Stimulated activated CD8-positive, alpha-beta memory T cell treated with anti-CD3 and anti-CD28 coated beads, Interleukin-12 subunit alpha, Interleukin-12 subunit beta, amount 100 ng/mL, for 24 hours (primary cell): Measurements from ENCODE around the gene DHRSX.
"Not testable (repeated sequence)": the region's sequence is repeated elsewhere in the genome, so short reads cannot be mapped to it uniquely, and the experiment has no call there.

Experiments used
- DNase-seq: peaks from one replicate; pipeline ENCODE4 v3.0.0-alpha.2; 2020; ENCODE audit errors: extremely low read depth

Gene DHRSX

DNA sequence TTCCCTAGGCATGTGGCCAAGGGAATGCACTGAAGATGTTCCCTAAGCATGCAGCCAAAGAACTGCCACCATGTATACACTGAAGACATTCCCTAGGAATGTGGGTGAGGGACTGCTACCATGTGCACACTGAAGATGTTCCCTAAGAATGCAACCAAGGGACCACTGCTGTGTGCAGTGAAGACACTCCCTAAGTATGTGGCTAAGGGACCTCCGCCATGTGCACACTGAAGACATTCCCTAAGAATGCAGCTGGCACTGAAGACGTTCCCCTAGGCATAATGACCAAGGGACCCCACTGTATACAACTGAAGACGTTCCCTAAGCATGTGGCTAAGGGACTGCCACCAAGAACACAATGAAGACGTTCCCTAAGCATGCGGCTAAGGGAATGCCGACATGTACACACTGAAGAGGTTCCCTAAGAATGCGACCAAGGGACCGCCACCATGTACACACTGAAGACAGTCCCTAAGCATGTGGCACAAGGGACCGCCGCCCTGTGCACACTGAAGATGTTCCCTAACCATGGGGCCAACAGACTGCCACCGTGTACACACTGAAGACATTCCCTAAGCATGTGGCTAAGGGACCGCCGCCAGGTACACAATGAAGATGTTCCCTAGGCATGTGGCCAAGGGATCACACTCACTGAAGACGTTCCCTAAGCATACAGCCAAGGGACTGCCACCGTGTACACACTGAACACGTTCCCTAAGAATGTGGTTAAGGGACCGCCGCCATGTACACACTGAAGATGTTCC lies 25.6 kb downstream of the DHRSX start:
- no peak for DNase-seq

DNA sequence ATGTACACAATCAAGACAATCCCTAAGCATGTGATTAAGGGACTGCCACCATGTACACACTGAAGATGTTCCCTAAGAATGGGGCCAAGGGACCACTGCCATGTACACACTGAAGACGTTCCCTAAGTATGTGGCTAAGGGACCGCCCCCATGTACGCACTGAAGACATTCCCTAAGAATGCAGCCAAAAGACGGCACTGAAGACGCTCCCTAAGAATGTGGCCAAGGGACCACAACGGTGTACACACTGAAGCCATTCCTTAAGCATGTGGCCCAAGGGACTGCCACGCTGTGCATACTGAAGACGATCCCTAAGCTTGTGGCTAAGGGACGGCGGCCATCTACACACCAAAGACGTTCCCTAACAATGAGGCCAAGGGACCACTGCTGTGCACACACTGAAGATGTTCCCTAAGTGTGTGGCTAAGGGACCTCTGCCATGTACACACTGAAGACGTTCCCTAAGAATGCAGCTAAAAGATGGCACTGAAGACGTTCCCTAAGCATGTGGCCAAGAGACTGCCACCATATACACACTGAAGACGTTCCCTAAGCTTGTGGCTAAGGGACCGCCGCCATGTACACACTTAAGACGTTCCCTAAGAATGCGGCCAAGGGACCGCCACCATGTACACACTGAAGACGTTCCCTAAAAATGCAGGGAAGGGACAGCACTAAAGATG lies 26.4 kb downstream of the DHRSX start:
- no peak for DNase-seq

DNA sequence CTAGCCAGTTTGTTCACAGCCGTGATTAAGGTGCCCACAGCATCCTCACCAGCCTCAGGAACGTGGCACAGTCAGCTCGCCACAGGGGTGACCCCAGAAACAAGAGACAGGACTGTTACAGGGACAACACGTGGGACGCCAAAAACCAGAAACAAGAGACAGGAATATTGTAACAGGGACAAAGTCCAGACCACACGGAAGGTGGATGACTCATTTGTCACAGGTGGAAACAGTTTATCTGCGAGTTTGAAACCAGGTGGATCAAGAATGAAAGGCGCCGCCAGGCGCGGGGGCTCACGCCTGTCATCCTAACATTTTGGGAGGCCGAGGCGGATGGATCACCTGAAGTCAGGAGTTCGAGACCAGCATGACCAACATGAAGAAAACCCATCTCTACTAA lies 27.7 kb downstream of the DHRSX start:
- not testable (repeated sequence) for DNase-seq

- DNase-seq: no peak
Observed at GRCh38 chrX:2471641-2472040, 29.1 kb downstream of the DHRSX start.

GRCh38 chrX:2471126-2471525 lies 29.6 kb downstream of the DHRSX start:
- DNase-seq: not testable (repeated sequence)

DNA sequence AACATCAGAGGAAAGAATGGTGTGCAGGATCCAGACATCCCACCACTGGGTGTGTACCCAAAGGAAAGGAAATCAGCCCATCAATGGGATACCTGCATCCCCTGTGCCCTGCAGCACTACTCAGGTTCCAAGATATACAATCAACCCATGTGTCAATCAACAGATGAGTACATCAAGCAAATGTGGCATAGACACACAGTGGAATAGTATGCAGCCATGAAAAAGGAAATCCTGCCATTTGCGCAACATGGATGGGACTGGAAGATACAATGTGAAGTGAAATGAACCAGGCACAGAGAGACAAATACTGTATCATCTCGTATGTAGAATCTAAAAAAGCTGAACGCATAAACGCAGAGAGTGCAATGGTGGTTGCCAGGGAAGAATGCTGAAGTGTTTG lies 30.9 kb downstream of the DHRSX start:
- DNase-seq: not testable (repeated sequence)

DNA sequence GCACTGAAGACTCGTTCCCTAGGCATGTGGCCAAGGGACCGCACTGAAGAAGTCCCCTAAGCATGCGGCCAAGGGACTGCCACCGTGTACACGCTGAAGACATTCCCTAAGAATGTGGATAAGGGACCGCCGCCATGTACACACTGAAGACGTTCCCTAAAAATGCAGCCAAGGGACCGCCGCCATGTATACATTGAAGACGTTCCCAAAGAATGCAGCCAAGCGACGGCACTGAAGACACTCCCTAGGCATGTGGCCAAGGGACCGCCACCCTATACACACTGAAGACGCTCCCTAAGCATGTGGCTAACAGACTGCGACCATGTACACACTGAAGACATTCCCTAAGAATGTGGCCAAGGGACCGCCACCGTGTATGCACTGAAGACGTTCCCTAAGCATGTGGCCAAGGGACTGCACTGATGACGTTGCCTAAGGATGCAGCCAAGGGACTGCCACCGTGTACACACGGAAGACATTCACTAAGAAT lies 31.5 kb downstream of the DHRSX start:
- DNase-seq: no peak

DNA sequence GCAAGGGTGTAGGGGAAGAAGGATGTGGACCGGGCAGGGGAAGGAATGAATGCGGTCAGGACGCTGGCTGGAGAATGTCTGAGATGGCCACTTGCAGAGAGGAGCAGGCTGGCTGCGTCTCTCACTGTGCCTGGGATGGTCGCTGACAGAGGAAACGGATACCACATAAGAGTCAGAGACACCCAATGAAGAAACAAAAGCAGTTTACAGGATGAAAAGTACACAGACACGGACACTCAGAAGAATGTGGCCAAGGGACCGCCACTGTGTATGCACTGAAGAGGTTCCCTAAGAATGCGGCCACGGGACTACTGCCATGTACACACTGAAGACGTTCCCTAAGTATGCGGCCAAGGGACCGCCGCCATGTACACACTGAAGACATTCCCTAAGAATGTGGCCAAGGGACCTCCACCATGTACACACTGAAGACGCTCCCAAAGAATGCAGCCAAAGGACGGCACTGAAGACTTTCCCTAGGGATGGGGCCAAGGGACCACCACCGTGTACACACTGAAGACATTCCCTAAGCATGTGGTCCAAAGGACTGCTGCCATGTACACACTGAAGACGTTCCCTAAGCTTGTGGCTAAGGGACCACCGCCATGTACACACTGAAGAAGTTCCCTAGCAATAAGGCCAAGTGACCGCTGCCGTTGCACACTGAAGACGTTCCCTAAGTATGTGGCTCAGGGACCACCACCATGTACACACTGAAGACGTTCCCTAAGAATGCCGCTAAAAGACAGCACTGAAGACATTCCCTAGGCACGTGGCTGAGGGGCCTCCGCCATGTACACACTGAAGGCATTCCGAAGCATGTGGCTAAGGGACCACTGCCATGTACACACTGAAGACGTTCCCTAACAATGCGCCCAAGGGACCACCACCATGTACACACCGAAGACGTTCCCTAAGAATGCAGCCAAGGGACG lies 32.2 kb downstream of the DHRSX start:
- DNase-seq: no peak

- DNase-seq: no peak
Observed at GRCh38 chrX:2466876-2467656, 33.7 kb downstream of the DHRSX start.

GRCh38 chrX:2464677-2465166 lies 36.1 kb downstream of the DHRSX start:
- no peak for DNase-seq

GRCh38 chrX:2463973-2464676 lies 36.7 kb downstream of the DHRSX start:
- DNase-seq: no peak

DNA sequence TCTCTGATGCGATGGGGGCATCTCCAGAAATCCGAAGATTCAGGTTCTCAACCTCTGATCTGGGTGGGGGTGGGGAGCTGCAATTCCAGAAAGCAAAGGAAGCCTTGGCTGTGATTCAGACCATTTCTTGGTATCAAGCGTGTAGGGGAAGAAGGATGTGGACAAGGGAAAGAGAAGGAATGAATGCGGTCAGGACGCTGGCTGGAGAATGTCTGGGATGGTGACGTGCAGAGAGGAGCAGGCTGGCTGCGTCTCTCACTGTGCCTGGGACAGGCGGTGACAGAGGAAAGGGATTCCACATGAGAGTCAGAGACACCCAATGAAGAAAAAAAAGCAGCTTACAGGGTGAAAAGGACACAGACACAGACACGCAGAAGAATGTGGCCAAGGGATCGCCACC lies 37.3 kb downstream of the DHRSX start:
- not testable (repeated sequence) for DNase-seq

DNA sequence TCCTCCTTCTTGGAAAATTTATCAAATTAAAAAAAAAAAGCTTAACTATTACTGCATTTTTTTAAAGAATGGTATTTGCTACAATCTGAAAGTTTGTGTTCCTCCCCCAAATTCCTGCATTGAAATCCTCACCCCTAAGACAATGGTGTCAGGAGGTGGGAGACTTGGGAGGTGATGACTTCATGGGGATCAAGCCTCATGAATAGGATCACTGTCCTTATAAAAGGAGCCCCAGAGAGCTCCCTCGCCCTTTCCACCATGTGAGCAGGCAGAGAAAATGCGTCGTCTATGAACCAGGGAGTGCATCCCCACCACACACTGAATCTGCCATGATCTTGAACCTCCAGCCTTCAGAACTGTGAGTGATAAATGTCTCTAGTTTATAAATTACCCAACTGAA lies 38.0 kb downstream of the DHRSX start:
- DNase-seq: no peak

DNA sequence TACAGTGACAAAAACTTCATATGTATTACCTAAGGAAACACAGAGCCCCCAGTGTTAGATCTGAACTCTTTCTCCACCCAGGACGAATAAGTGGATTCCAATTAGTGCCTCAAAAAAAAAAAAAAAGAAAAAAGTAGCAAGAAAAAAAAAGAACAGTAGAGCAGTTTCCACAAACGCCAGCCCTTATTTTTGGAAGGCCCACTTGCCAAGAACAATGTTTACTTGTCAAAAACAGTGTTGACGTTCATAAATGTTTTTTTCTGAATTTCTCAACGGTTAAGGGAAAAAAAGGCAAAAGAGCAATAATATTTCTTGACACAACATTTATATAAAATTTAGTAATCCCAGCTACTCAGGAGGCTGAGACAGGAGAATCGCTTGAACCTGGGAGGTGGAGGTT lies 38.7 kb downstream of the DHRSX start:
- no peak for DNase-seq

- no peak for DNase-seq
Observed at GRCh38 chrX:2461711-2462016, 39.1 kb downstream of the DHRSX start.

GRCh38 chrX:2460821-2461710 lies 39.7 kb downstream of the DHRSX start:
- DNase-seq: not testable (repeated sequence)

- DNase-seq: not testable (repeated sequence)
Observed at GRCh38 chrX:2460048-2460447, 40.7 kb downstream of the DHRSX start.

GRCh38 chrX:2458309-2458708 lies 42.5 kb downstream of the DHRSX start:
- DNase-seq: no peak

GRCh38 chrX:2457289-2458133 lies 43.3 kb downstream of the DHRSX start:
- DNase-seq: no peak
